Spinal cord (tissue), 10 donors: ENCODE measurements around the gene ANKRD36. TPM values are rescaled to one million over a fixed set of nuclear protein-coding genes. Genes with fewer than 3 reads are reported as not detected.
"Not testable (repeated sequence)": the region's sequence is repeated elsewhere in the genome, so short reads cannot be mapped to it uniquely, and the experiment has no call there.

Source experiments
- DNase-seq, 6 donors: peaks; one replicate each; pipeline versions ENCODE4 v3.0.0 to v3.0.0-alpha.2; 2013 to 2015; ENCODE audit warnings: low spot score in 6 of 6, low read depth in 4 of 6
- H3K27ac ChIP-seq: one replicate; pipeline ENCODE4 v1.5.1; 2013; ENCODE audit warnings: low read depth, low read length, control low read depth
- H3K27me3 ChIP-seq: one replicate; pipeline ENCODE4 v1.6.1; 2013; ENCODE audit warnings: low read length; ENCODE audit not compliant: control insufficient read depth, insufficient read depth
- H3K36me3 ChIP-seq: one replicate; pipeline ENCODE4 v1.6.1; 2013; ENCODE audit warnings: low read length; ENCODE audit not compliant: control insufficient read depth, insufficient read depth
- H3K4me1 ChIP-seq: one replicate; pipeline ENCODE4 v1.6.1; 2013; ENCODE audit warnings: low read length; ENCODE audit not compliant: control insufficient read depth, insufficient read depth
- H3K4me3 ChIP-seq: one replicate; pipeline ENCODE4 v1.5.1; 2013; ENCODE audit warnings: low read depth, low read length, control low read depth
- H3K9me3 ChIP-seq: one replicate; pipeline ENCODE4 v1.6.1; 2013; ENCODE audit warnings: low read length; ENCODE audit not compliant: control insufficient read depth, insufficient read depth
- WGBS: methylation state at CpG from one replicate; pipeline ENCODE4 v1.1.5; 2013; ENCODE audit warnings: missing lambda C conversion rate; ENCODE audit not compliant: insufficient coverage; 5-methylcytosine and 5-hydroxymethylcytosine counted together
- polyA plus RNA-seq, 2 donors: library from polyadenylated mRNA; unstranded; fragments of 120-200 nt; gene quantifications; one replicate each; pipeline ENCODE4 v1.2.1, GENCODE V29; 2013; ENCODE audit not compliant: insufficient read length in 2 of 2
- total RNA-seq, 2 donors: library from RNA; depleted of rRNA in 1 of 2; stranded (reverse); fragments of 120-200 nt in 1 of 2; fragments of >200 nt in 1 of 2; gene quantifications; one replicate each; pipeline versions ENCODE4 v1.2.3 to v1.2.4, GENCODE V29; 2013 to 2014
- donor health status: healthy.

Gene ANKRD36
- total and polyA plus RNA-seq, 4 donors, result 17.2 to 164 (median 48.2) TPM

GRCh38 chr2:97083516-97083915, 29.4 kb upstream of the ANKRD36 start:
- not testable (repeated sequence) for DNase-seq, H3K36me3 ChIP-seq
- 96% methylated on average over 7 of the region's 7 CpGs for WGBS

GRCh38 chr2:97085093-97085492, 27.9 kb upstream of the ANKRD36 start:
- not testable (repeated sequence) for H3K27me3 ChIP-seq
- WGBS, result no CpG with 5 or more reads among the region's 7 CpGs

More at GRCh38 chr2:97083516-97083915, 29.4 kb upstream of the ANKRD36 start:
- not testable (repeated sequence) for H3K4me1 ChIP-seq, H3K9me3 ChIP-seq, H3K27ac ChIP-seq, H3K4me3 ChIP-seq, H3K27me3 ChIP-seq

GRCh38 chr2:97088706-97089105, 24.2 kb upstream of the ANKRD36 start:
- not testable (repeated sequence) for H3K4me3 ChIP-seq, DNase-seq, H3K36me3 ChIP-seq, H3K9me3 ChIP-seq, H3K4me1 ChIP-seq, H3K27ac ChIP-seq, H3K27me3 ChIP-seq
- WGBS, result no CpG with 5 or more reads among the region's 1 CpG

More at GRCh38 chr2:97085093-97085492, 27.9 kb upstream of the ANKRD36 start:
- not testable (repeated sequence) for H3K9me3 ChIP-seq, H3K4me1 ChIP-seq, DNase-seq, H3K36me3 ChIP-seq, H3K4me3 ChIP-seq, H3K27ac ChIP-seq

DNA sequence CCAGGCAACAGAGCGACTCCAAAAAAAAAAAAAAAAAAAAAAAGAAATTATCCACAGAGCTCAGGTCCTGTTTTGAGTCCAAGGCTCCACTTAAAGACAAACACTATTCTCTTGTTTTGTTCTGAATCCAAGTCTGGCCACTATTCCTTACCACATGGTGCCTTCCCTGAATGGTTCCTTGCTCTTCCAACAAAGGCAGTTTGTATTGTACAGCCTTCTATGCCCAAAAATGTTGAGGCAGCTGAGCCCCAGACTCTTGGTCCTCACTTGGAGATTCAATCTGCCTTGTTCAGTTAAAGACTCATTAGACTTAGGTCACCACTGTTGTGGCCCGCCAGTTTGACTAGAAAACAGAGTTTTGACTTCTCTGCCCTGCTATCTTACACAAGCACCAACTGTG, 20.0 kb upstream of the ANKRD36 start:
- H3K4me3 ChIP-seq, H3K9me3 ChIP-seq, H3K27me3 ChIP-seq, H3K36me3 ChIP-seq, H3K27ac ChIP-seq: not testable (repeated sequence)
- DNase-seq, result peak in 1 of 6 donors; percentile 23
- H3K4me1 ChIP-seq, result peaks cover 11% of the 10 kb centered on the region
- WGBS, result 50% methylated on average over 2 of the region's 2 CpGs

DNA sequence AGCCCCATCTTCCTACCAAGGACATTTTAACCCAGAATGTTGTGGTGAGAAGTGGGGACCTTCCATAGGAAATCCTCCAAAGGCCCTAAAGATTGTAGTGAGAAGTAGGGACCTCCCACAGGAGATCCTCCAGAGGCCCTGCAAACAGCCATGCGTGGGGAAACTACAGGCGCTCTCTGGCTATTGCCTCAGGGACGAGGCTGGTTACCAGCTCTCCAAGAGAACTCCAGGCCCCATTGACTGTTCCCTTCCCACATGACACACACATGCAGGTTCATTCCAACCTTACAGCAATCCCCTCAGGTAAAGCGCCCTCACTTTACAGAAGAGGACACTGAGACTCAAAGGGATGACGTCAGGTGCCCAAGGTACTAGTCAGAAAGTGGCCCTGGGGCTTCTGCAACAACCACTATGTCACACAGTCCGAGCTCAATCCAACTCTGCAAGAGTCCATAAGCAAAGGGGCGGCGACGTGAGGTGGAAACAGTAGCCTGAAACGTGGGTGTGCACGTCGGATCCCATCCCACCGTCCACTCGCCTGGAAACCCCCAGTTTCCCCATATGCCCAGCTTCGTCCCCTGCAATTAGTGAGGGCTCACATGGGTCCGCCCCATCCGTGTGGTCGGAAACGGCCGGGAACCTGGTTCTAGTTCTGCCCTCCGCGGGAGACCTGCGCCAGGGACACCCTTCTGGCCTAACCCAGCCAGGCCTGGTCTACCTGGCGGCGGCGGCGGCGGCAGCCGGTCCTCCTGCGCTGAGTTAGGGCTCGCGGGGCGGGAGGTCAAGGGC, 18.8 kb upstream of the ANKRD36 start:
- DNase-seq, result peak in 1 of 6 donors; percentile 5
- peaks cover 11% of the 10 kb centered on the region for H3K4me1 ChIP-seq
- not testable (repeated sequence) for H3K27me3 ChIP-seq, H3K36me3 ChIP-seq, H3K27ac ChIP-seq, H3K4me3 ChIP-seq, H3K9me3 ChIP-seq
- WGBS, result no CpG with 5 or more reads among the region's 33 CpGs

DNA sequence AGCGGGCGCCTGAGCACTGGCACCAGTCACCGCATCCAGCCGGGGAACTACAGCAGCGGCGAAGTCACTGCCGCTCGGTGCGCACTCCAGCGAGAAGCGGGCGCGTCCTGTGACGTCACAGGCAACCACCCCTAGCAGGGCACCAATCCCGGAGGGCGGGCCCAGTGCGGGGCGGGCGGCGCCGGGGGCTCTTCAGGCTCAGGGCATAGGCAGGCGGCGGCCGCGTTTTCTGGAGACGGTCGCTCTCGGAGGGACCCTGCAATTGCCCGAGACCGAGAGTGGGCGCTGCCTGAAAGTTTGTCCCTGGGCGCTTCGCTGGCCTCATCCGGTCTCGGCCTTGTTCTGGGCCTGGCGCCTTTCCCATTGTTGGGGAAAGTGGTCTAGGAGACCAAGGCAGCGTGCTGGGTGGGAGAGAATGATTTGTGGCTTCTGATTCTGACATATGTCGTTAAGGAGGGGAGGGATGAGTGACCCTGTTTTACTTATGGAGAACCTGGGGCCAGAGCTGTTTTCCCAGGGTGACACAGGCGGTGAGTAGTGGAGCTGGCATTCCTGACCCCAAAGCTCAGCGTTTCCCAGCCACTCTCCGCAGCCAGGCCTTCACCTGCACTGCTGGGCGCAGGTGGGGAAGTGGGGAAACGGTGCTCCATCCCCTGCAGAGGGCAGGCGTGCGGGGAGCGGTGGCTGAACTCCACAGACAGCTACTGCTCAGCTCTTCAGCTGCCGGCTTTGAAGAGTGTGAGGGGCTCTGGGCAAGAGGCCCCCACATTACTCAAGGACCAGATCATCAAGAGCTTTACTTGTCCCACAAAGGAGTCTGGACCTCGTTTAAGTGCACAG, 18.0 kb upstream of the ANKRD36 start, which contains the start of gene FAHD2B:
Gene FAHD2B (minus strand): TSS at position 111 of the 840 bp plus-strand sequence. CDS start 3,176 bp downstream, outside the sequence.
- H3K27ac ChIP-seq, H3K9me3 ChIP-seq, H3K36me3 ChIP-seq, H3K27me3 ChIP-seq: not testable (repeated sequence)
- peak within 1 kb of the TSS; percentile 26 for H3K4me3 ChIP-seq
- DNase-seq, result peak in 4 of 6 donors; percentile 33 to 91 (median 68)
- 5% methylated on average over 17 of the region's 48 CpGs for WGBS
- H3K4me1 ChIP-seq, result peaks cover 11% of the 10 kb centered on the region

DNA sequence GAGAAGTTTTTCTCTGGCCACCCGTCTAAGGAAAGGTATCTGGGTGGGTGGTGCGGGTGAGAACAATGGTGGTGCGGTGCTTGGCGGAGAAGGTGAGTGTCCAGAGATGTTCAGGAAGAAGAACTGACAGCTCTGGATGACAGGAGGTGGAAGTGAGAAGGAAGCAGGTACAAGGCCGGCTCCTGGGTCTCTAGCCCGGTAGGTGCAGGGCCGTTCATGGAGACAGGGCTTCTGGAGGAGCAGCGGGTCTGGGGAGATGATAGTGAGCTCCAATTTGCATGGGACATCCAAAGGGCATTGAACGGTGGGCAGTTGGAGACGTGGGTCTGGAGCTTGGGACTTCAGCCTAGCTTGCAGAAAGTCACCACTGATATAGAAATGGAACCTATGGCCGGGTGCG, 17.3 kb upstream of the ANKRD36 start:
- no peak for DNase-seq
- Histone ChIP-seq H3K27ac (no peak overlapping the region), H3K27me3 (no peaks in the 10 kb centered on the region), H3K36me3 (no peaks in the 10 kb centered on the region), H3K9me3 (no peaks in the 10 kb centered on the region), H3K4me3 (no peak overlapping the region), H3K4me1 (peaks cover 11% of the 10 kb centered on the region)
- 88% methylated on average over 12 of the region's 12 CpGs for WGBS

DNA sequence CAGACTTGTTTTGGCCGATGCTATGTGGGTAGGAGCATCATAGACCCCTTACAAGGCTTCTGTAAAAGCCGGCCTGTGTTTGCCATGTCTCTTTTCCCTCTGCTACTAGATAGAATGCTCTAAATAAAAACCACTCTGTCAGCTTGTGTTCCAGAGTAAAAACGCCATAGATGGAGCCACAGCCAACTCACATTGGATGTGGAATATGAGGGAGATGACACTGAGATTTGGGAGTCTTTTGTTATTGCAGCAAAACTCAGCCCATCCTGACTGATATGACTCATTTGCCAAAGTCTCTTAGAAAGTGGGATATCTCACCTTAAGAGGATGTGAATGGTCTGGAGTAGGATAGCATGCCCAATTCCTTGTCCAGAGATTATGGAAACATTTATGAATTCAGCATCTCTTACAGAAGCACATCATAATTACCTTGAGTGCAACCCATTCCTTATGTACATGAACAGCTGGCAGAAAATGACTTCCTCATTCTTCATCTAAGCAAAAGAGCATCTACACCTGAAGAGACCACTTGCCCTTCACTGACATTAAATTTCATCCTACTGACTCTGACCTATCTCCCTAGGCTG, 14.1 kb upstream of the ANKRD36 start:
- WGBS, result 67% methylated on average over 1 of the region's 3 CpGs
- H3K9me3 ChIP-seq, H3K36me3 ChIP-seq: not testable (repeated sequence)

DNA sequence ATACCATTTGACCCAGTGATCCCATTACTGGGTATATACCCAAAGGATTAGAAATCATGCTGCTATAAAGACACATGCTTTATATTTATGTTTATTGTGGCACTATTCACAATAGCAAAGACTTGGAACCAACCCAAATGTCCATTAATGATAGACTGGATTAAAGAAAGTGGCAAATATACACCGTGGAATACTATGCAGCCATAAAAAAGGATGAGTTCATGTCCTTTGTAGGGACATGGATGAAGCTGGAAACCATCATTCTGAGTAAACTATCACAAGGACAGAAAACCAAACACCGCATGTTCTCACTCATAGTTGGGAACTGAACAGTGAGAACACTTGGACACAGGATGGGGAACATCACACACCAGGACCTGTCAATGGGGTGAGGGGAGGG, 6.1 kb upstream of the ANKRD36 start:
- not testable (repeated sequence) for H3K27ac ChIP-seq, H3K4me1 ChIP-seq, H3K36me3 ChIP-seq, H3K9me3 ChIP-seq, DNase-seq, H3K27me3 ChIP-seq, H3K4me3 ChIP-seq
- WGBS, result no CpG with 5 or more reads among the region's 2 CpGs

More for the DNA sequence above, 14.1 kb upstream of the ANKRD36 start:
- H3K4me1 ChIP-seq, result peaks cover 11% of the 10 kb centered on the region
- not testable (repeated sequence) for H3K27ac ChIP-seq, H3K27me3 ChIP-seq, DNase-seq, H3K4me3 ChIP-seq
